Esophagus muscularis mucosa (tissue), 4 donors: ENCODE measurements around the gene CYP2W1.

Experiments
- CTCF ChIP-seq, 3 experiments: fragments of 200-600 bp in 2 of 3; fragments of 450-650 bp in 1 of 3; sonication (generic) in 2 of 3; IDR thresholded peaks; one replicate each; pipeline ENCODE4 v1.5.1; 2017 to 2019; ENCODE audit warnings: antibody characterized with exemption in 3 of 3, mild to moderate bottlenecking in 2 of 3, moderate library complexity in 1 of 3
- EP300 ChIP-seq: sonication (generic); formaldehyde crosslinking; IDR thresholded peaks from one replicate; pipeline ENCODE4 v1.6.1; 2017; ENCODE audit warnings: antibody characterized with exemption
- POLR2A ChIP-seq: fragments of 450-650 bp; IDR thresholded peaks from one replicate; pipeline ENCODE4 v1.6.1; 2017; ENCODE audit warnings: antibody characterized with exemption, moderate library complexity, mild to moderate bottlenecking, low read depth
- POLR2AphosphoS5 ChIP-seq, 2 donors: sonication (generic); formaldehyde crosslinking; IDR thresholded peaks; one replicate each; pipeline ENCODE4 v1.6.1; 2017; ENCODE audit warnings: antibody characterized with exemption in 2 of 2

- TF ChIP-seq CTCF (IDR thresholded peaks at IDR 0.05) (no peak), POLR2A (no peak), EP300 (no peak), POLR2AphosphoS5 (IDR thresholded peaks at IDR 0.05) (no peak)
These were observed 32.5 kb downstream of the CYP2W1 start for GRCh38 chr7:1015196-1016121.
